OCI-LY7 (cell line): ENCODE results near the gene FKTN. TPM values are rescaled to one million over a fixed set of nuclear protein-coding genes. Genes with fewer than 3 reads are reported as not detected.

ENCODE experiments used
- BruUV-seq: library from RNA; stranded (reverse); fragments of 400-500 nt; replicated peaks from 2 replicates; lab custom pipeline; 2021; lab: Mats Ljungman, UMichigan
- CTCF ChIA-PET: fragments of 300-600 bp; sonication (Branson Sonifier 250); formaldehyde crosslinking; loops from one replicate; lab custom pipeline; 2022; ENCODE audit warnings: antibody characterized with exemption; ENCODE audit not compliant: unreplicated experiment; lab: Charles Lee
- POLR2A ChIA-PET: fragments of 300-600 bp; sonication (Branson Sonifier 250); formaldehyde crosslinking; loops from one replicate; lab custom pipeline; 2022; ENCODE audit warnings: antibody characterized with exemption; lab: Charles Lee
- DNase-seq: peaks from one replicate; pipeline ENCODE4 v3.0.0-alpha.2; 2015; ENCODE audit warnings: low spot score
- H2AFZ ChIP-seq: fragments of 200-600 bp; sonication (generic), shearing (Covaris generic); 2 replicates; pipeline ENCODE4 v1.6.1; 2014; ENCODE audit warnings: mild to moderate bottlenecking, antibody characterized with exemption, low read length, moderate library complexity
- H3K27ac ChIP-seq: fragments of 200-600 bp; sonication (generic); 2 replicates; pipeline ENCODE4 v1.5.1; 2014; ENCODE audit warnings: mixed run types, low read depth, mild to moderate bottlenecking, moderate library complexity, low read length, inconsistent platforms; ENCODE audit not compliant: poor library complexity, severe bottlenecking
- H3K36me3 ChIP-seq: fragments of 200-600 bp; sonication (generic); 2 replicates; pipeline ENCODE4 v1.6.1; 2014; ENCODE audit warnings: mild to moderate bottlenecking, antibody characterized with exemption, low read length, moderate library complexity, mixed read lengths; ENCODE audit not compliant: insufficient read depth
- H3K4me1 ChIP-seq: fragments of 200-600 bp; sonication (generic); 2 replicates; pipeline ENCODE4 v1.5.1; 2014; ENCODE audit warnings: mild to moderate bottlenecking, low read length; ENCODE audit not compliant: insufficient read depth, poor library complexity, severe bottlenecking
- H3K4me2 ChIP-seq: fragments of 200-600 bp; sonication (generic); 2 replicates; pipeline ENCODE4 v1.6.1; 2014; ENCODE audit warnings: mild to moderate bottlenecking, low read length
- H3K4me3 ChIP-seq: fragments of 200-600 bp; sonication (generic); 2 replicates; pipeline ENCODE4 v1.5.1; 2014; ENCODE audit warnings: mild to moderate bottlenecking, low read depth, low read length; ENCODE audit not compliant: poor library complexity, severe bottlenecking
- H3K79me2 ChIP-seq: fragments of 200-600 bp; sonication (generic); 2 replicates; pipeline ENCODE4 v1.6.1; 2016; ENCODE audit warnings: low read depth, mild to moderate bottlenecking, low read length, moderate library complexity, mixed read lengths; ENCODE audit not compliant: insufficient read depth
- H3K9me2 ChIP-seq: fragments of 200-600 bp; sonication (generic); 2 replicates; pipeline ENCODE4 v1.6.1; 2016; ENCODE audit warnings: mild to moderate bottlenecking, low read length, mixed read lengths; ENCODE audit not compliant: insufficient read depth
- H3K9me3 ChIP-seq: fragments of 200-600 bp; sonication (generic); 2 replicates; pipeline ENCODE4 v1.6.1; 2014; ENCODE audit warnings: mild to moderate bottlenecking, mixed run types, low read length, mixed read lengths
- H4K20me1 ChIP-seq: fragments of 200-600 bp; sonication (generic); 2 replicates; pipeline ENCODE4 v1.6.1; 2014; ENCODE audit warnings: mild to moderate bottlenecking, antibody characterized with exemption, low read length, moderate library complexity, mixed read lengths; ENCODE audit not compliant: insufficient read depth
- EZH2phosphoT487 ChIP-seq: fragments of 200-600 bp; sonication (generic); IDR thresholded peaks from 2 replicates; pipeline ENCODE4 v1.6.1; 2018; ENCODE audit warnings: low read depth, borderline replicate concordance, mild to moderate bottlenecking, mixed run types, antibody characterized with exemption, low read length, moderate library complexity, mixed read lengths
- intact Hi-C: fragments of 100-400 bp; cut with micrococcal nuclease; formaldehyde crosslinking; loops from one replicate; pipeline ENCODE4 v1.10.0; 2022; ENCODE audit not compliant: unreplicated experiment
- total RNA-seq, 2 experiments: library from RNA; depleted of rRNA in 1 of 2; stranded (reverse); fragments of >200 nt in 1 of 2; shearing (Covaris generic) in 1 of 2; gene quantifications; 2 replicates each; pipeline ENCODE4 v1.2.3, GENCODE V29; 2014 to 2022
- TF ChIP-seq, protein P1 (sequence below): fragments of 200-600 bp; sonication (generic); conservative IDR thresholded peaks from 2 replicates; pipeline ENCODE4 v1.5.1; 2014; ENCODE audit warnings: mild to moderate bottlenecking, antibody characterized with exemption, low read length, moderate library complexity, mixed read lengths

FKTN gene
- total RNA-seq, 2 experiments from 2014 or later = 10.7 to 17.3 TPM

DNA sequence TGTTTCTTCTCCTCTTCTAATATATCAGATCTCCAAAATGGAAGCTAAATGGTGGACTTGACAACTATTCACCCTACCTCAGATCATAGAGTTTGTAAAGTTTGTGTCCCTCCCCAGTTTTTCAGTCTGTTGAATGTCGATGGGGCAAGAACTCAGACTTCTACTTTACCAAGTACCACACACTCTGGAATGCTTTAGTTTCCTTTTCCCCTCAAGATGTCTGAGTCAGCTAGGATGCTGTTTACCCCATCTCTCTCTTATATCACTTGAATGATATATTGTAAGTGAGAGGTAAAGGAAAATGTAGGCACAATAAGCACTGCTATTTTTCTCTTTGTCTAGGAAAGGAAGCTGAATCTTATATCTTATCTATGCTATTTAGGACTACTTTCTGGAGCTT, 78.4 kb downstream of the FKTN start:
- intact Hi-C loops = no loop called here
- H3K4me3 ChIP-seq = no peak overlapping the region
- no peak overlapping the region for H3K4me2 ChIP-seq
- no peaks in the 10 kb centered on the region for H3K9me3 ChIP-seq
- no peak for TF ChIP-seq EZH2phosphoT487
- H3K36me3 ChIP-seq = no peaks in the 10 kb centered on the region
- DNase-seq = no peak
- BruUV-seq = no TSS peak
- H3K27ac ChIP-seq = no peak overlapping the region
- ChIA-PET CTCF (no interaction called here), POLR2A (interaction anchor here (0.6 to 1.2 kb wide), 5 partner anchors 9 to 34 kb away, joined by 3 to 7 read pairs (median 3); no protein-coding TSS in a partner anchor)
- no peaks in the 10 kb centered on the region for H3K9me2 ChIP-seq
- no peaks in the 10 kb centered on the region for H3K4me1 ChIP-seq
- no peaks in the 10 kb centered on the region for H4K20me1 ChIP-seq
- no peak overlapping the region for H2AFZ ChIP-seq
- no peaks in the 10 kb centered on the region for H3K79me2 ChIP-seq

DNA sequence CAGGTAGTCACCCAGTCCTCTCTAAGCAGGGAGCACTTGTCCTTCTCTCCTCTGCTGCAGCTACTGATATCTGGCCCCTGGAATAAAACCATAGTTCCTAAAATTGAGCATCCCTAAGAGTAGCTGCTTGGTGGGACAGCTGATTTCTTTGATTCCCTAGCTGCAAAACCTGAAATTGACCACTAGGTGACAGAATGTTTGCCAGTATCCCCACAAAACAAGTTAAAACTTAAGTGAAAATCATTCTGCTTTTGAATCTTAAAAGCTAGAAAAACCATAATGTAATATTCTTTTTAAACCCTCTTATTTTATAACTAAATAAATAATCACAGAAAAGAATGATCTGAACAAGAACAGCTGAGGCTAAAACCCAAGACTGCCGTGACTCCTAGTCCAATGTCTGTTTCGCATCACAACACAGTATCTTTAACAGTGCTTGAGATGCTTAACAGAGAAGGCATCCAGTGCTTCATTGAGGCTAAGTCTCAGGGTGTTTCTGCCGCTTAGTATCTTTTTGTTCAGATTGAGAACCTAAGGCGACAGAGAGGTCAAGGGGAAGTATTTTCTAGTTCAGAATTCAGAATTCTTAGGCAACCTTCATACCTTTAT, 80.0 kb downstream of the FKTN start:
- TF ChIP-seq, protein P1, sequence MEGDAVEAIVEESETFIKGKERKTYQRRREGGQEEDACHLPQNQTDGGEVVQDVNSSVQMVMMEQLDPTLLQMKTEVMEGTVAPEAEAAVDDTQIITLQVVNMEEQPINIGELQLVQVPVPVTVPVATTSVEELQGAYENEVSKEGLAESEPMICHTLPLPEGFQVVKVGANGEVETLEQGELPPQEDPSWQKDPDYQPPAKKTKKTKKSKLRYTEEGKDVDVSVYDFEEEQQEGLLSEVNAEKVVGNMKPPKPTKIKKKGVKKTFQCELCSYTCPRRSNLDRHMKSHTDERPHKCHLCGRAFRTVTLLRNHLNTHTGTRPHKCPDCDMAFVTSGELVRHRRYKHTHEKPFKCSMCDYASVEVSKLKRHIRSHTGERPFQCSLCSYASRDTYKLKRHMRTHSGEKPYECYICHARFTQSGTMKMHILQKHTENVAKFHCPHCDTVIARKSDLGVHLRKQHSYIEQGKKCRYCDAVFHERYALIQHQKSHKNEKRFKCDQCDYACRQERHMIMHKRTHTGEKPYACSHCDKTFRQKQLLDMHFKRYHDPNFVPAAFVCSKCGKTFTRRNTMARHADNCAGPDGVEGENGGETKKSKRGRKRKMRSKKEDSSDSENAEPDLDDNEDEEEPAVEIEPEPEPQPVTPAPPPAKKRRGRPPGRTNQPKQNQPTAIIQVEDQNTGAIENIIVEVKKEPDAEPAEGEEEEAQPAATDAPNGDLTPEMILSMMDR = peak; percentile 86
- TF ChIP-seq EZH2phosphoT487 = no peak
- no peaks in the 10 kb centered on the region for H3K9me2 ChIP-seq
- no TSS peak for BruUV-seq
- no peaks in the 10 kb centered on the region for H3K79me2 ChIP-seq
- no peak overlapping the region for H3K4me2 ChIP-seq
- no peaks in the 10 kb centered on the region for H4K20me1 ChIP-seq
- POLR2A ChIA-PET = interaction anchor here (1.1 kb wide), 1 partner anchor 56 kb away, joined by 3 read pairs; no protein-coding TSS in a partner anchor
- H3K36me3 ChIP-seq = no peaks in the 10 kb centered on the region
- H2AFZ ChIP-seq = no peak overlapping the region
- peak; percentile 13 for DNase-seq
- intact Hi-C loops = loop anchor here (1.0 kb wide), 1 partner anchor 80 kb away; no protein-coding TSS in a partner anchor
- CTCF ChIA-PET = no interaction called here
- no peaks in the 10 kb centered on the region for H3K4me1 ChIP-seq
- no peak overlapping the region for H3K27ac ChIP-seq
- H3K9me3 ChIP-seq = no peaks in the 10 kb centered on the region
- no peak overlapping the region for H3K4me3 ChIP-seq

DNA sequence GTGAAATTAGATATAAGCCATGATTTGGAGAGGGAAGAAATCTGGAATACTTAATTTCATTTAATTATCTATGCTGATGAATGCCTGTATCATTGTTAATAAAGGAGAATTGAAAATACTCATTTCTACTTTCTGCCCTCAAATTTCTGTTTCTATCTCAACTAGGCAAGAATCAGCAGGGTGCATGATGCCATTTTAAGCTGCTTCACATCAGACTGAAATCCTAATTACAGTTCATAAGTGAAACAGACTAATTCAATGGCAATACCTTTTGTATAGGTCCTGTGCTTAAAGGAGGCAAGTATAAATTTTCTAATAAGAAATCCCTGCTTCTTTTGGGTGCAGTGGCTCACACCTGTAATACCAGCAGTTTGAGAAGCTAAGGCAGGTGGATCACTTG, 82.0 kb downstream of the FKTN start:
- Histone ChIP-seq H2AFZ (no peak overlapping the region), H3K9me3 (no peaks in the 10 kb centered on the region), H3K4me3 (no peak overlapping the region), H3K4me1 (no peaks in the 10 kb centered on the region), H3K4me2 (no peak overlapping the region), H3K27ac (no peak overlapping the region), H4K20me1 (no peaks in the 10 kb centered on the region), H3K79me2 (no peaks in the 10 kb centered on the region), H3K9me2 (no peaks in the 10 kb centered on the region), H3K36me3 (no peaks in the 10 kb centered on the region)
- no peak for DNase-seq
- TF ChIP-seq, protein P1 = no peak
- no peak for TF ChIP-seq EZH2phosphoT487
- intact Hi-C loops = no loop called here
- ChIA-PET CTCF (no interaction called here), POLR2A (interaction anchor here (1.5 kb wide), 1 partner anchor 20 kb away, joined by 3 read pairs; no protein-coding TSS in a partner anchor)
- no TSS peak for BruUV-seq
